Inferior parietal cortex (tissue), 1 donor: ENCODE results near the gene PDE4D.
A peak's percentile ranks its signal among the peaks of the same experiment; 100 is the strongest.

Experiments
- DNase-seq: peaks from one replicate; pipeline ENCODE4 v3.0.0-alpha.2; 2016; ENCODE audit errors: extremely low spot score

Gene PDE4D

DNA sequence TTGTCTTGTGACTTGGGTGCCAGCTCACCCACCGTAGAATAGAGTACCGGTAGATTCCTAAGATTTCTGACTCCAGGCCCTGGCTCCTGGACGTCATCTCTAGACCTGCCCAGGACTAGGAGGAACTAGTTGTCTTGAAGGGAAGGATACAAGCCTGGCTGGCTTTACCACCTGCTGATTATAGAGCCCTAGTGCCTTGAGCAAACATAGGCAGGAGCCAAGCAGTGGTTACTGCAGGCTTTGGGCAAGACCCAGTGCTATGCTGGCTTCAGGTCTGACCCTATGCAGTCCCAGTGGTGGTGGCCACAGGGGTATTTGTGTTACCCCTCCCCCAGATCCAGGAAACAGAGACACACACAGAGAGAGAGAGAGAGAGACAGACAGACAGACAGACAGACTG, 606.2 kb downstream of the PDE4D start:
- no peak for DNase-seq

- no peak for DNase-seq
Measured at GRCh38 chr5:59286510-59286909, 607.0 kb downstream of the PDE4D start.

DNA sequence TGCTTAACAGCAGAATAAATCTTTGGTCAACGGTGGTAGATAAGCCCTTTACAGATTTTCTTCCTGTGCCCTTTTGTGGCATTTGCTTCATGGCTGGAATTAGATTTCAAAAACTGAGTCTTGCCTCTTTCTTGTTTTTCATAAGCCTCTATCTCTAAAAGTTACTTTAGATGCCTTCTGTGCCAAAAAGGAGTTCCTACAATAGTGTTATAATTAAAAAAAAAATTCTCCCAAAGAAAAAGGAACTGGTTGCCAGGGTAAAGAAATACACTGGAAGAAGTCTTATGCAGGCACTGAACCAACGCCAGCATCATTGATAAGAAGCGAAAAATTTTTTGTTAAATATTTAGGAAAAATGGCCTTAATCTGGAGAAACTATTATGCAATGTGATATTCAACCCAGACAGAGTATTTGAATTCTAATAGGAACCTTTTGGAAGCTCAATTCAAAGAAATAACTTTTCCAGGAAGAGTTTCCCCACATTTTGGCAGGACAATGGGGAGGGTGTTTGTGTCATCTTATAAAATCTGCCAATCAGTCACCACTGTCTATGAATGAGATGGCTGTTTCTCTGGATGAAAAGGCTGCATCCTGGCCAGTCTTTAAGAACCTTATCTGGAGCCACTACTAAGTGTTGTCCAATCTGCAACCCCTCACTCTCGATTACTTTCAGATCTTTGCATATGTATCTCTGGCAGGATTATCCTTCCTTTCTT, 608.1 kb downstream of the PDE4D start:
- no peak for DNase-seq

GRCh38 chr5:59282726-59283125, 610.8 kb downstream of the PDE4D start:
- DNase-seq: no peak

GRCh38 chr5:59279979-59280378, 613.5 kb downstream of the PDE4D start:
- DNase-seq: no peak

DNA sequence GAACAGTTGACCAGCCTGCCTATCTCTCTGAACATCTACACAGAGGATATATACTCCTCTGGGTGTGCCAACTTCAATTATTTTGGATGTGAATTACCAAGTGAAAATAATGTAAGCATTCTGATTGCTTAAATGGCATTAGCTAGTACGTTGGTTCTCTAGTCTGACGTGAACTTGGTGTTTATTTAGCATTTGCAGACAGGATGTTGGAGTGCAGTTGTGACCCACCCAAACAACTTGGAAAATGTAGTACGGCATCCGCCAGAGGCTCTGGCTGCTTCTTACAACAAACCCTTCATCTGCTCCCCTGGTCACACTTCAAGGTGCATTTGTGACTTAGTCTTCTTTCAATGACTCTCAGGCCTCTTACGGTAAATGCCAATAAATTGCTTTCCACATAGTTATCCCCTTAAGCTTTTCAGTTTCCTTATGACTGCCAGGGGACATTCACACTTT, 616.6 kb downstream of the PDE4D start:
- DNase-seq: no peak

DNA sequence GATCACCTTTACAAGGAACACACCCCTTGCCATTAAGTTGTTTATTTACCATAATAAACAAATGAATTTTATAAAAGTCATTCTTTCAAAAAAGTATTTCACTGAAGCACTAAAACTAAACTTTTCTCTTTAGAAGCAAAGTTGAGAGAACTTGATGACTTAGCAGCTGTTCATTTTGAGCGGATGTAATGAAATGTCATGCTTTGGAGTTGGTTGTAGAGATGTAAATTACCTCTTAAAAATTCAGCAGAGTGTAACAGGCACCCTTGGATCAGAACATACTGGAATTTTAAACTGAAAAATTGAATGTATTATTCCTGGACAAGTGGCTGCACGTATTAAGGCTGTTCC, 617.2 kb downstream of the PDE4D start:
- DNase-seq: no peak

DNA sequence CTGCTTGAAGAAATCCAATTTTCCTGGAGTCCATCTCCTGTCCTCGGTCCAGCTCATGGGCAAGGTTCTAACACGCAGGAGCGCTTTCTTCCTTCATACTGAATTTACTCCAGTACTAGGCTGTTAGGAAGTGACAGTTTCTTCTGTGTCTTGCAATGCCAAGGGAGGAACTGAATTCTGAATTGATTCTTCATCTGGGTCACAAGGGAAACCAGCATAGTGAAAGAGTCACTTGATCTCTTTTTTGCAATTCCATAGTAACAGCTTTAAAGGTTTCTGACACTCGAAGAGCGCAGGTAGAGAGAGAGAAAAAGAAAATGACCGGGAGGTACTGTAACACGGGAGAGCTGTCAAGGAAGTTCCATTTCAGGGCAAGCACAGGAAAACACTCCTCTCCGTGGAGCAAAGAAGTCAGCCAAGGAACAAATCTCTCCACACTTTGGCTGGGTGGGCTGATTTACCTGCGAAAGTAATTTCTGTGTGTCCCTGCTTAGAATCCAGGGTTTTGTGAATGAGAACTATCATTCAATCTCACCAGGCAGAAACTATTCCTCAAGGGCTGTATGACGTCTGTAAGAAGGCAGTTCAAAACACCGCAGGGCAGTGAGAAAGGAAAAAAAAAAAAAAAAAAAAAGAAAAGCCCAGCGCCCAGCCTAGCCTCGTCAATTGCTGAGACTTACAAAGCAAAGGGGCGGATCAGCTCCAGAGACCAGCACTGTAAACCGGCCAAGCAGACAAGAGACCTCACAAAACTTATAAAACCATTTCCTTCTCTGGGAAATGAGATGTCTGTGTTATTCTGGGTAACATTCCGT, 617.8 kb downstream of the PDE4D start:
- DNase-seq: peak; percentile 53

GRCh38 chr5:59275170-59275509, 618.4 kb downstream of the PDE4D start:
- DNase-seq: no peak

GRCh38 chr5:59274106-59274636, 619.4 kb downstream of the PDE4D start:
- DNase-seq: no peak

GRCh38 chr5:59272809-59273427, 620.6 kb downstream of the PDE4D start:
- DNase-seq: peak; percentile 40

DNA sequence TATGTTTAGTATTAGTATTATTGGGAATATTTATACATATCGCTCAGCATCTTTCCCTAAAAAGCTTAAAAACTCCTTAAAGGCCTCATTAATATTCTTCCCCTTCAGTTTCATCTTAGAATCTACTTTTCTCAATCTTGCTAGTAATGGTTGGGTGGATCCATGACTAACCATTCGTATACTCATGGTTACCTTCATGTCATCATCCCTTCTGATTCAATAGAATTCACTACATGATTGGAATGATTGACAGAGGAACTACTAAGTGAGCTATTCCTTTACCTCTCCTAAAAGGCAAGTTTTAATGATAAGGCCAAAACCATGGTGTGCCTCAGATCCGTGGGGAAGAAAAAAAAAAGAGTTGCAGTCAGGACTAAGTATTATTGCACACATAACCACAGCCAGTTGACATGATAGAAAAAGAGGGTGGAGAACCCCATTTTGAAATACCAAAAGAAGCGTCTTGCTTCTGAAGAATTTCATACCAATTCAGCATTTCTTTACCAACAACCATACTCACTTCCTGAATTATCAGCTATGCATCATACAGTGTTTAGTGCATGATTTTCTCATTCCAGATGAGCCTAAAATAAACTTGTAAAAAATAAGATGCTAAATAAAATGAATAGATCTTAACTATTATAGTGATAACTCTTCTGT, 624.6 kb downstream of the PDE4D start:
- no peak for DNase-seq

DNA sequence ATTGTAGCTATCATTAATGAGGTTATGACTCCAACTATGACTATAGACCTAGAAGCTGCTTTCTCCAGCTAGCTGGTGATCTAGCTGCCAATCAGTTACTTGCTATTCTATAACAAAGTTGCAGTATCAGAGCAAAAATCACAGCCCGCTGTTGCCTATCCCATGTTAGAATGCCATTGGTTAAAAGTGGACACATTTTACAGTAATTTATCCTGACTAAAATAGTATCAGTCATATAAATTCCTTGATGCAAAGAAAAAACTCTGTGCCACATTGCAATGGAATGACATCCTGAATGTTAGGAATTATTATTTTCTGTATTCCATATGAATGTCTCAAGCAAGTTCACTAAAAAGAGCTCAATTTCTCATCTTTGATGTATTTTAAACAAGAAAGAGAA, 626.5 kb downstream of the PDE4D start:
- no peak for DNase-seq

DNA sequence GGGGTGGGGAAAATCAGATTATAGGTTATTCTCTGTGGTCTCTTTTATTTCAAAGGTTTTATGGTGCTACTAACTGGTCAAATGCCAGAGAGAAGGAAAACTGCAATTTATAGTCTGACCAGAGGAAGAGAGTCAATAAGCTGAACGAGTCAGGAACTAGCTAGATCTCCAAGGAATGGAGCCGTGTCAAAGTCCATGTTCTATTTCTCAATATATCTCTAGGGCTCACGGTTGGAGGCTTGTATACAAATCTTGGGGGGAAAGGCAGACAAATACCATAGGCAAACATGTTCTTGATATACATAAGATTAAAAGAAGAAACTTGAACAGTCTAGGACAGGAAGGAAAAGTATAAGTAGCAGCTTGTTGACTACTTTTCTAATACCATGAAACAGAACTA, 627.1 kb downstream of the PDE4D start:
- DNase-seq: no peak

GRCh38 chr5:59264639-59265245, 628.8 kb downstream of the PDE4D start:
- no peak for DNase-seq

- DNase-seq: no peak
Measured at GRCh38 chr5:59264013-59264412, 629.5 kb downstream of the PDE4D start.

GRCh38 chr5:59261969-59262368, 631.6 kb downstream of the PDE4D start:
- DNase-seq: no peak

DNA sequence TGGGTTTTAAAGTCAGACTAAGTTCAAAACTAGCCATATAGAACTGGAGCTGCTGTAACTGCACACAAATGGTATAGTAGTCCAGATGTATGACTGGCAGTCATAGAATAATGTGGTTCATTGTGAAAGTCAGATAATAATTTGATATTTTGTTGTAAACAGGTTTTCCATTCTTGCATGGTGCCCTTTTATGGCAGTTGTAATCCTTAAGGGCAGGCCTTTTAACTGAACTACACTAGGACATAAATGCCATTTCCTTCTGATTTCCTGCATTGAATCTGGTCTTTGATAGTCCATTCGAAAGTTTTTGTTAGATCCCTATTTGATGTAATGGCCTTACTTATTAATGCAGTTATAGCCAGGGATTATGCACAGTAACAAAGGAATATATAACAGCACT, 632.6 kb downstream of the PDE4D start:
- no peak for DNase-seq

GRCh38 chr5:59260200-59260599, 633.3 kb downstream of the PDE4D start:
- no peak for DNase-seq

- DNase-seq: no peak
Measured at GRCh38 chr5:59259237-59259636, 634.3 kb downstream of the PDE4D start.

GRCh38 chr5:59257488-59258400, 635.8 kb downstream of the PDE4D start:
- DNase-seq: no peak
